NB4 (cell line): ENCODE data around the gene CCDC24.

Experiments
- CTCF ChIP-seq: IDR thresholded peaks from one replicate; pipeline ENCODE4 v1.5.1; 2012; ENCODE audit warnings: low read depth, low read length
- MYC ChIP-seq: IDR thresholded peaks from 2 replicates; pipeline ENCODE4 v1.6.1; 2011; ENCODE audit warnings: low read depth, low read length
- POLR2A ChIP-seq: IDR thresholded peaks from 2 replicates; pipeline ENCODE4 v1.6.1; 2011; ENCODE audit warnings: mild to moderate bottlenecking; ENCODE audit not compliant: insufficient read length; ENCODE audit errors: extremely low read depth

DNA sequence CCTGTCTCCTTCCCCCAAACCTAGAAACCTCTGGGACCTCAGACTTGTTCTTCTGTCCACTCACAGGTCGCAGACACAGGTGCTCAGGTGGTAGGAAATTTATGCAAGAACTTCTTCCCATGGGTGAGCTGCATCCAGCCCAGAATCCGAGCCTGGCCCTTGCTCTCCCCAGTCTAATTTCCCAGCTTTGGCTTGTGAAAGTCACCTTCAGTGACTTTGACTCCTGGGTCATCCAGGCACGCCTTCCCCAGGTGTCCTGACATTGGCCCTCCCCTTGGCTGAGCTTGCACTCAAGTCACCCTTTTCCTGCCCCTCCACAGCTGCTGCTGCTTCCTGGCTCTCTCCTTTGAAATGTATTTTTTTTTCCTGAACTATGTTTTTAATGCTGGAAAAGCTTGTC, 38.0 kb upstream of the CCDC24 start:
- TF ChIP-seq CTCF (no peak), POLR2A (no peak), MYC (no peak)
